Left ventricle myocardium superior (tissue), 1 donor: Measurements from ENCODE around the gene ZNF440. TPM values are rescaled to one million over a fixed set of nuclear protein-coding genes. Genes with fewer than 3 reads are reported as not detected.

Experiments used
- ATAC-seq: fragments of 200-7000 bp; cut with Tn5 transposase; one replicate; pipeline ENCODE4 v1.9.1; 2020; ENCODE audit warnings: mild to moderate bottlenecking, moderate library complexity
- DNase-seq: peaks from one replicate; pipeline ENCODE4 v3.0.0-alpha.2; 2020
- intact Hi-C: fragments of 100-400 bp; cut with micrococcal nuclease; formaldehyde crosslinking; loops from one replicate; pipeline ENCODE4 v1.11.0; 2022
- total RNA-seq: library from RNA; stranded (reverse); fragmentation: NEBNext Ultra II Directional; extraction: Animal tissue kit (Norgen Biotek cat#: 25700); gene quantifications from one replicate; pipeline ENCODE4 v1.2.1, GENCODE V29; 2021
- donor health status: DM: no; HTN: yes; CAD: no; lungs with severe emphysema.

Gene ZNF440
- total RNA-seq, 1 donor from 2014 or later = 4.5 TPM

DNA sequence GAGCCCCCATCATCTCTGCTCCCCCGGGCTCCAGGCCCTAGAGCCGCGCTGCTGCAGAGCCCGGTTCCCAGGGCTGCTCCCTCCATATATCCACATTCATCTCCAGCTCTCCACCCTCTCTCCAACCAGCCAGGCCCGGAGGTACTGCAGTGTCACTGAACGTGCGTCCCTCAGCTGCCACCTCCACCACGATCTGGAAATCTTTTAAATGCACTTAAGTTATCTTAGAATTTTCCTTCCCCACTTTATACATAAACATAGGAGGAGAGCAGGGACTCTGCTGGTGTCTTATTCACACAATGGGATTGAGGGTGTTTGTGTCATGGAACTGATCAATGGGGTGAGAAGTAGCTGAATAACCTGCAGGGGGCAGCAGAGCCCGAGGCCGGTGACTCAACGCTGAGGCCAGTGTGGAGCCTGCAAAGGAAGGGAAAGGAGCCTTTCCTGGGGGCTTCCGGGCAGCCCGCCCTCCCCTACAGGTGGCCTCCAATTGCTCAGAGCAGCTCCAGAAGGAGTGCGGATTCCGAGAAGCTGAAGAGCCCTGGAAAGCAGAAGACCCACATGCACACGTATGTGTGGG, 65.7 kb downstream of the ZNF440 start:
- peak; percentile 47 for ATAC-seq
- intact Hi-C loops = loop anchor here (10.0 kb wide), 1 partner anchor 265 kb away; the partner anchor contains the start of gene ZNF20
- peak; percentile 37 for DNase-seq

DNA sequence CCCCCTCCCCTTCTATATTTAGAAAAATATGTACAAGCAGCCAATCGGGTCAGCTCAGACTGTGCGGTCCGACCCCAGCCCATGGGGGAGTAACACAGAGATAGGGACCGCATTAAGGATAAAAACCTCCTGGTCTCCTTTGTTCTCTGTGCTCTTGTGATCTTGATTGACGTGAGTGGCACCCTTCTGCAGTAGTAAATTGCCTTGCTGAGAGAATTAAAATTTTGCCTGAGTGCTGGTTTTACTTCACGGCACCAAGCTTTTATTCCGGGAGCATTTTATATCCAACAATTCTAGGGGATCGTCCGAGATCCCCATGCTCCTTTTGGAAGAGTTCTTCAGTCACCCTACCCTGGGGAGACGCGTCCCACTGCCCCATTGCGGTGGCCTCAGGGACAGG, 66.5 kb downstream of the ZNF440 start:
- DNase-seq = no peak
- no peak for ATAC-seq
- intact Hi-C loops = loop anchor here (10.0 kb wide), 1 partner anchor 264 kb away; the partner anchor contains the start of gene ZNF20

GRCh38 chr19:11881151-11881800, 67.2 kb downstream of the ZNF440 start:
- ATAC-seq (peak; percentile 81), DNase-seq (peak; percentile 40)

GRCh38 chr19:11882606-11883005, 68.5 kb downstream of the ZNF440 start:
- intact Hi-C loops = loop anchor here (10.0 kb wide), 1 partner anchor 262 kb away; the partner anchor contains the start of gene ZNF20
- ATAC-seq = no peak

More at GRCh38 chr19:11881151-11881800, 67.2 kb downstream of the ZNF440 start:
- intact Hi-C loops = loop anchor here (10.0 kb wide), 1 partner anchor 264 kb away; the partner anchor contains the start of gene ZNF20

More at GRCh38 chr19:11882606-11883005, 68.5 kb downstream of the ZNF440 start:
- no peak for DNase-seq

Other genes starting within 250 kb of the ZNF440 start
- gene ACP5, start 236.6 kb upstream of the ZNF440 start, total RNA-seq = 2.5 TPM
- 5.2 TPM for gene ZNF627, start 216.8 kb upstream of the ZNF440 start, total RNA-seq
- gene ZNF823, start 75.3 kb upstream of the ZNF440 start, total RNA-seq = 3.1 TPM
- 4.5 TPM for gene ZNF441, start 47.3 kb upstream of the ZNF440 start, total RNA-seq
- gene ZNF491, start 15.8 kb upstream of the ZNF440 start, total RNA-seq = 2.6 TPM
- 3.7 TPM for gene ZNF439, start 34.5 kb downstream of the ZNF440 start, total RNA-seq
- gene ZNF69, start 73.5 kb downstream of the ZNF440 start, total RNA-seq = 4.0 TPM
- 4.0 TPM for gene ZNF700, start 110.8 kb downstream of the ZNF440 start, total RNA-seq
- gene ZNF763, start 150.8 kb downstream of the ZNF440 start, total RNA-seq = 4.0 TPM
- gene ZNF433, start 221.4 kb downstream of the ZNF440 start, total RNA-seq = 3.1 TPM
- gene ZNF878, start 238.7 kb downstream of the ZNF440 start, total RNA-seq = 0.32 TPM